NCI-H146 (cell line): ENCODE results near the gene TIMP3.

Source experiments
- DNase-seq: peaks from one replicate; lab custom pipeline; 2025; lab: John Stamatoyannopoulos, UW

TIMP3 gene

DNA sequence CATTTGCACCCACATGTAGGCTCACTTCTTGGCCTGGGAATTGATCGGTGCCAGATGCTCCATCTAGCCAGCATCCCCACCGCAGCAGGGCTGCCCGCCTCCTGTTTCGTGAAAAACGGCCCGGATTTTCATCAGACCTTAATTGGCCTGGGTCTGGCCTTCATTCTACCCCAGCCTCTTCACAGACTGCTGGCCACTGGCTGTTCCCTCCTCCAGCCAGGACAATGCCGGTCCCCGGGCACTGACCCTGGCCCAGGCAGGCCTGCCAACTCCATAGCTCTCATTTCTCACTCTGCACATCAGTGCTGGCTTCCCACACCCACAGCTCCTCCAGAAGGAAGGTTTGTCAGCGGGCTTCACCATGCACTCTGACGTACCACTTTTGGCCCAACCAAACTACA lies 27.9 kb downstream of the TIMP3 start:
- no peak for DNase-seq

DNA sequence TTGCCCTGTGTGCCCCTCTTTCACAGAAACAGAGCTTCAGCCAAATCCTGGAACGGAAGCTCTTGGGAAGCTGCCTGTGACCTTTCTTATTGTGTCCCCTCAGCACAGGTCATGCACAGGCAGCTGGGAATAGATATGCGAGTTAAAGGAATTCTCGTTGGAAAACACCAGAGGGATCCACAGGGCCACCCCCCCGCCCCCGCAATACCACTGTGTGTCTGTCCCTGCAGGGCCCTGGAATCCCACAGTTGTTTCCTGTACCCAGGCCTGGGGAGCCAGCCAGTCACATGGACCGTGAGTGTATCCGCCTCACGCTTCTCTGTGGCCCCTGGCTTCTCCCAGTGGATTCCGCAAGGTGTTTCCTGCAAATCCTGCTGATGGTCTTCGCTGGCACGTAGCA lies 29.0 kb downstream of the TIMP3 start:
- DNase-seq: no peak

DNA sequence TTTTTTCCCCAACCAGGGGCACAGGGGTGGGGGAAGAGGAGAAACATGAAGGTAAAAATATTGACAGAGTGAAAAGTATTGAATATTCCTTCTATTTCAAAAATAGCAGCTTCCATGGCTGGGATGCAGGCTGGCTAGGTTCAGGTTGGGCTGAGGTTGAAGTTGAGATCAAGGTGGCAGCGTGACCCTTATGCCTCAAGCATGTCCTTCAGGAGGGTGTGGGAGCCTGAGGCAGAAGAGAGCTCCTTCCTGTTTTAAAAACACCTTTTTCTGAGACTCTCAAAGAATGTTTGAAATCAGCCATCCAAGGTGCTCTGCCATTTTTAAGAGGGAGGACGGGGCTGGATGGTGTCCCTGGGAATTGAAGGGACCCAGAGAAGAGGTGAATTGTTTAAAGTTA lies 29.5 kb downstream of the TIMP3 start:
- no peak for DNase-seq

DNA sequence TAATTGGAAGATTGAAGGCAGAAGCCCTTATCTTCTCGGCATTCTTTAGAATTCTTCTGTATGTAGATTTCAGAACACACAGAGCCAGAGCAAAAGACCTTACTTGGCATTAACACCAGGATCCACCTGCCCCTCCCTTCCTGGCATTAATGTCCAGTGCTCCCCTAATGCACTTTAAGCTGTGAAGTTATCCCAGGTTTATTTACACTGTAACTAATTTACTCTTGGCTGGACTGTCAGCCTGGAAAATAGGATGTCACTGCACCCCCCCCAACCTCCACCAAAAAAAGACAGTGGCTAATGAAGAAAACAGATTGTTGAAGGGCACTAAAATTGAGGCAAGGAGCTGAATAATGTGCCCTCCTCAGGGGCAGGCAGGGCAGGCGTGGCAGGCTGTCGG lies 30.1 kb downstream of the TIMP3 start:
- no peak for DNase-seq

DNA sequence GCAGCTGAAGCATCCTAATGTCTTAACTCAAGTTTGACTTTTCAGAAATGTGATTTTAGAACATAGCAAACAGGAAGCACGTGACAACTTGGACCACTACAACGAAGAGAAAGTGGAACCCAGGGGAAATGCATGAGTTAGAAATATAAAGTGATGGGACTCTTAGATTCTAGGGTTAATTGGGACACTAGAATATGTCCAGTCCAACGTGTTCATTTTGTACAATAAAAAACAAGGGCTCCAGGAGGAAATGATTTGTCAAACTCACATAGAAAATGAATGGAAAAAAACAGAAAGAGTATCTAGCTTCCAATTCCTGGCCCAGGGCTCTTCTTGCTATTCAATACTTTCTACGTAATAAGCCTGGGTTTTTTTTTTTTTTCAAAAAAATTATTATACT lies 30.7 kb downstream of the TIMP3 start:
- no peak for DNase-seq

DNA sequence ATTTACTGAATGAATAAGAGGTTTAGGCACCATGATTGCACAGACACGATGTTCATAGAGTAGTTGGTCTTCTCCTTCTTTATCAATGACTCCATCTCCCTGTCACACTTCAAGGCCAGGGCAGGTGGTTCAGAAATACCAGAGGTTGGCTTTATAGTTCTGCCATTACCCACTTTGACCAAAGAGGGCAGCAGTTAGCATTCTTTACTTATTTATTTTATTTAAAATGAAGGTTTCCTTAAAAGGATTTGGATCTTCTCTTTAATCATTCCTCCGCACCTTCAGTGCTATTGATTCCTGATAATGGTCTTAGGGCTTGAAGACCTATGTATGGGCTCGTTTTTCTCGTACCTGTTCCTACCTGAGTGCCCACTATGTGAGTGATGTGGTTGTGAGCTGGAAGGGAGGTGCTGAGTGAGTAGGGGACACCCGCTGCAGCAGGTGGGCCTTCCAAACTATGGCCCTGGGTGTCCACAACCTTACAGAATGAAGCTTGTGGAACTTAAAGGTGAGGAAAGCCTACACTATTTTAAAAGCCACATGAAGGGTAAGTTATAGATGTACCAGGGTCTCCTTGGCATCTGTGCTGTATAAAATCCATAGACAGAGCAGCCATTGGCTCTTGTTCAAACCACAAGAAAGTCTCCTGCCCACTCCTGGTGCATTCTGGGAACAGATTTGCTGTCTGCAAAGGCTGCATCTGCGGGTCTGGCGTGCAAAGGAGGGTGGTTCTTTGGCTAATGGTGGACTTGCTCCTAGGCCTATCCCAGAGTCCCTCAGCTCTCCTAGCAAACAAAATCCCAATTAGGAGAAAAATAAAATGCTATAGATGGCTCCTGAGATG lies 35.0 kb downstream of the TIMP3 start:
- no peak for DNase-seq

DNA sequence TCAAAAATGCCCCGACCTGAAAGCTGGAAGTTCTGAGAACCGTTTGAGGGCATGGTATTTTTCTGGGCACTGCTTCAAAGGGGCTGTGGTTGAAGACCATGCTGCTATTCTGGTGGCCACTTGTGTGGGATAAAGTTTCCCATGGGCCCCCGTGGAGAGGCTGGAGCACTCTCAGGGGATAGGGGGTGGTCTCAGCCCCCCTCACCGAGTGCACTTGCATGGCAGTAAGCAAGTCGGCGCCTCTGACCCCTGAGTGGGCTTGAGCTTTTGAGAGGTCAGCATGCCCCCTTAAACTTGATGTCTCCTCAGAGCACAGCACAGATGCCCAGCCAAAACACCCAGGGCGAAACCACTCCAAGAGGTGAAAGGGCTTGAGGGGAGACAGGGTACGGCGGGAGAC lies 35.6 kb downstream of the TIMP3 start:
- no peak for DNase-seq

DNA sequence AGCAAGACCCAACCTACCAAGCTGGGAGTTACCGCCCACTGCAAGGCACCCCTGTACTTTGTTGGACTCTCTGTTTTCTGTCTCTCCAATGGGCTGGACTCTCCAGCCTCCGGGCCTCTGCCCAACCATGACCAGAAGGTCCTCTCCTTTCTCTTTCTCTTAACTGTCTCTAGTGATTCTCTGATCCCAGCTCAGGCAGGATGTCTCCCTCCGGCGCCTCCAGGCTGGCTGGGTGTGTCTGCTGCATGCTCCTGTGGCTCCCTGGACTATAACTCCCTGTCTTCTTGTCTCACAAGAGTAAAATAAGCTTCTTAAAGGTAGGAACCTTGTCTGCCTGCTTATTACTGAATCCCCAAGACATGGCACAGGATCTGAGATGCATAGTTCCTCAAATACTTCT lies 36.3 kb downstream of the TIMP3 start:
- DNase-seq: no peak

DNA sequence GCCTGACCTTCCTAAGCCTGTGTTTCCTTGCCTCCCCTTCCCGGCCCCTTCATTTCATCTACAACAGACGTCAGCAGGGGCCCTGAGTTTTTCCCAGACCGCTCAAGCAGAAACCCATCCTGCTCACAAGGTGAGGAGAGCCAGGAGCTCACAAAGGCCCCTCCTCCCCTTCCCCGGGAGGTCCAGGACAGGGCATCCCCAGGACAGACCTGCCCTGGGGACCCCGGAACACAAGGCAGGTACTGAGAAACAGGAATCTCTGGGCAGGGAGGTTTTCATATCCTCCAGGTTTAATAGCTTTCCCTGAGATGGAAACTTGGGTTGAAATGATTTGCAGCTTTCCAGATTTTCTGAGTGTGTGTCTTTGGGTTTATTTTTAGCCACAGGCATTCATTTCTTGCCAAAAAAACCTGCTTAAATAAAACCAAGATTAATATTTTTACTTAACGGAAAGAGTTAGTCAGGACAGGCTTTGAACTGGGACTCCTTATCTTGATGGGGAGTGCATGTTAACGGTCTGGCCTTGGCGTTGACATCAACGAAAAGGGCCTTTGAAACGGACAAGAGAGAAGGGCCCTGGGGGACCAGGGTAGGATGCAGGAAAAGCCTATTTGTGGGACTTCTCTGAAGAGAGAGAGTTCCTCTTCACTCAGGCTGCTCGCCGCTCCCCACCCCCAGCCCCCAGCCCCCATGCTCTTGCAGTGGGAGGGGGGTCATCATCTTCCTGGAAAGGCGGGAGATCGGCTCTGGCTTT lies 38.5 kb downstream of the TIMP3 start:
- no peak for DNase-seq

DNA sequence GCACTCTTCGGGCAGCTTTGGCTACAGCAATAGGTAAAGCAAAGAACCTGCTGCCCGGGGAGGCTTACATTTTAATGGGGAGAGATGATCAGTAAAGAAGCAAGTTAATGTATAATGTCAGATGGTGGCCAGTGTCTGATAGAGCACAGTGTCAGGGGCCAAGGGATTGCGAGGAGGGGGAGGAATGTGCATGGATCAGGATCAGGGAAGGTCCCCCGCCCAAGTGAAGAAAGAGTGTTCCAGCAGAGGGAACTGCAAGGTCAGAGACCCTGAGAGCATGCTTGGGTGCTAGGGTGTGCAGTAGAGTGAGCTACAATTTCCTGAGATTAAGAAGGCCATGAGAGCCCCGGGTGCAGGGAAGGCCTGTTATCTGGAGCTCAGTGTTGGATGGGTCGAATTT lies 39.7 kb downstream of the TIMP3 start:
- DNase-seq: no peak

DNA sequence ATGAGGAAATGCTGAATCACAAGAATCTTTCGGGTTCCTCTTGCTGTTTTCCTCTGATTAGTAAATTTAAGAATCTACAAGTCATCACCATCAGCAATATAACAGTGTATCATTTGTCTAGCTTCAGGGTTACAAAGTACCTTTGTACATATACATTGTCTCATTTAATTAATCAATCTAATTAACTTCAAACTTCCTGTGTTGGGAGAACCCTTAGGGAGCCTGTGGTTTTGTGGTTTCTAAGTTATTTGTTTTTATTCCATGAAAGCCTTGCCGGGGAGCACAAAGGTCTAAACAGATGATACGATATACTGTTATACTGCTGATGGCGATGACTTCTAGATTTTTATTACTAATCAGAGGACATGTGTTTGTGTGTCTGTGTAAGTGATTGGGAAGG lies 41.0 kb downstream of the TIMP3 start:
- no peak for DNase-seq

DNA sequence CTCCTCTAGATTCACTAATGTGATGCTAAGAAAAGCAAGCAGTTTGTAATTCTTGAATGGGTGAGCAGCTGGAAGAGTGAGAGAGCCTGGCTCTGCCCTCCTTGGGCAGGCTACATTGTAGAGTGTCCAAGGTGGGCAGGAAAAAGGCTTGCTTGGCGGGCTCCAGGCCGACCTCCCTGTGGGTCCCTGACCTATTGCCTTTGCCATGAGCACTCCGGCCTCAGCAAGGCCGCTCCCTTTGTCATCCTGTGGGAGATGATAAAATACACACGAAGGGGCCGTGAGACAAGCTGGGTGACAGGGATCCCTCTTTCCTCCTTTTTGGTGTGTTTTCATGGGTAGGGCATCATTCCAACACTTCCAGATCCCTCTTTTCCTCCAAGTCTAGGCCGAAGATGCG lies 41.8 kb downstream of the TIMP3 start:
- no peak for DNase-seq

DNA sequence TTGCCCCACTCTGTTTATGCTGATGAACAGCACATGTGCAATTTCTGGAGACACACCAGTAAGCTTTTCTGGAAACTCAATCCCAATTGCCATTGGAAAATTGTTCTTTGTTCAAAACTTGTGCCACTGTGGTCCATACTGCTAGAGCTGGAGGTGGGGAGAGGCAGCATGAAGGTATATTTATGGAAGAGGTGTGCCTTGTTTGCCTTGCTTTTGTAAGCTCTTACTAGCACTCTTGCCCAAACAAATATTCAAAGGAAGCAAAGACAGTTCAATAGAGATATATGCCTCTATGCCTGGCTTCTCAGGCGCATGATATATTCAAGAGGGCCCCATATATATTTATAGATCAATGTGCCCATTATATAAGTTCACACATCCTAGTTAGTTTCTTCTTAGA lies 42.7 kb downstream of the TIMP3 start:
- DNase-seq: no peak

DNA sequence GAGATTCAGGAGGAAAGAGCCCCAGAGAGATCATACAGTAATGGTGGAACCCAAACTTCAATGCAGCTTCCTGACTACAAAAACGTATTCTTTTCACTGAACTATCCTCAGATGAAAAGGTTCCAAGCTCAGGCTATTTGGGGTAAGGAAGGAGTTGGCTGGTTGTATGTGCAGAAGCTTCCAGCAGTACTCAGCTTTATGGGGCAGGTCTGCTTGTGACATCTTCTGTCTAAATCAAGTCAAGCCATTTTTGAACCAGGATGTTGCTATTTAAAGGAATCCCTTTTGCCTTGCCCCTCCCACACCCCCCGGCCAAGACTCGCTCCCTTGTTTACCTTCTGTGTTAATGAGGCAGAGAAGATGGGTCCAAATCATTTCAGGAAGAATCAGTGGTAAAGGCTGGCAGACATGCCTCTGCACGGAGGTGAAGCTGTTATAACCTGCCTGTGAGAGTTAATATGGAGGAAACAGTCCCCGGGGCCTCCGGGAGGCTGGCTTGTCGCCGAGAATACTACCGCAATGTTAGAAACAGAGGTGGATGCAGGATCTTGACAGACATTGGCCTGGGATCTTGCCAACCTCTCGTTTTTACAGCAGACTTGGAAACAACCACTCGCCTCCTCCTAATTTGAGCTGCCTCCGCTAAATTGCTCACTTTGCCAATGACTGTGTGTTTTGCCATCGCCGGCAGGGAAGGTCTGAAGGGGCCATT lies 45.4 kb downstream of the TIMP3 start:
- DNase-seq: no peak

DNA sequence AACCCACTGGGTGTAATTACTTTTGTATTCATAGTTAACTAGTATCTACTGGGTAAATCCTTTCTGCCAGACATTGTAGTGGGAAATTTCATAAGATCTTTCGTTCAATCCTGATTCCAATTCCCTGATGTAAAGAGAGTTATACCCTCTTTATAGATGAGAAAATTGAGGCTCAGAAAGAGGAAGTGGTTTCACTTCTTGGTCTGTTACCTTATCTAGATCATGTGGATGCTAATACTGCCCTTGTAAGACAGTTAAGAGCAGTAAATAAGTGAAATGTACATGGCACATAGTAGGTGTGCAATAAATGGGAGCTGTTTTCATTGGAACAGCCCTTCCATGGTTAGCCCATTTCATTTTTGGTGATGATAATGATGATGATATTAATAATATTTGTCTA lies 46.7 kb downstream of the TIMP3 start:
- no peak for DNase-seq

DNA sequence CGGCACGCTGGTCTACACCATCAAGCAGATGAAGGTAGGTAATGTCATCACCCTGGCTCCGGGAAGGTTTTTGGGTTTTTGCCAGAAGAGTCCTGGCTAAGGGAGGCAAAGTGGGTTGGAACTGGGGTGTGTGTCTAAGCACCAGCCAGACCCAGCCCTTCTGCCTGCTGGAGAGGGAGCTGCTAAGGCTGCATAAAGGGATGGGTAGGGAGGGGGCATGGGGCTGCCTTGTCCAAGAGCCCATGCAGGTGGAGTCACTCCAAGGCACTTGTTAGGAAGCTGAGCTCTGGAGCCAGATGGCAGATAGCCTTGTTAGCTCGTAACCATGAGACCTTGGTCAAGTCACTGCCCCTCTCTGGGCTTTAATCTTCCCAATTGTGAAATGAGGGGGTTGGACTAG lies 48.0 kb downstream of the TIMP3 start:
- no peak for DNase-seq

DNA sequence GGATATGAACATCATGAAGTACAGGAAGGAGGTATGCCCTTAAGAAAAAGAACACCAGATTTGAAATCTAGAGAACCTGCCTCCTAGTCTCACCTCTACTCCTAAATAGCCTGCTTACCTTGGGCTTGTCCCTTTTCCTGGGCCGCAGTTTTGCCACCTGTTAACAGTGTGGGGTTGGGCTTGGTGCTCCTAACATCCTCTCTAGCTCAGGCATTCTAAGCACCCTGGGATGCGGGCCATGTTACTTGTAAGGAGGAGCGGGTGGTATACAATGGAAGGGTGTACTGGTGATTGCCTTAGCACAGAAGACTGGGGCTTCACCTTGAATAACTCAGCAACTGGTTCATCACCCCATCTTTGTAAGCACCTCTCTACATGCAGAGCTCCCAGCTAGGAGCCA lies 48.7 kb downstream of the TIMP3 start:
- DNase-seq: no peak

DNA sequence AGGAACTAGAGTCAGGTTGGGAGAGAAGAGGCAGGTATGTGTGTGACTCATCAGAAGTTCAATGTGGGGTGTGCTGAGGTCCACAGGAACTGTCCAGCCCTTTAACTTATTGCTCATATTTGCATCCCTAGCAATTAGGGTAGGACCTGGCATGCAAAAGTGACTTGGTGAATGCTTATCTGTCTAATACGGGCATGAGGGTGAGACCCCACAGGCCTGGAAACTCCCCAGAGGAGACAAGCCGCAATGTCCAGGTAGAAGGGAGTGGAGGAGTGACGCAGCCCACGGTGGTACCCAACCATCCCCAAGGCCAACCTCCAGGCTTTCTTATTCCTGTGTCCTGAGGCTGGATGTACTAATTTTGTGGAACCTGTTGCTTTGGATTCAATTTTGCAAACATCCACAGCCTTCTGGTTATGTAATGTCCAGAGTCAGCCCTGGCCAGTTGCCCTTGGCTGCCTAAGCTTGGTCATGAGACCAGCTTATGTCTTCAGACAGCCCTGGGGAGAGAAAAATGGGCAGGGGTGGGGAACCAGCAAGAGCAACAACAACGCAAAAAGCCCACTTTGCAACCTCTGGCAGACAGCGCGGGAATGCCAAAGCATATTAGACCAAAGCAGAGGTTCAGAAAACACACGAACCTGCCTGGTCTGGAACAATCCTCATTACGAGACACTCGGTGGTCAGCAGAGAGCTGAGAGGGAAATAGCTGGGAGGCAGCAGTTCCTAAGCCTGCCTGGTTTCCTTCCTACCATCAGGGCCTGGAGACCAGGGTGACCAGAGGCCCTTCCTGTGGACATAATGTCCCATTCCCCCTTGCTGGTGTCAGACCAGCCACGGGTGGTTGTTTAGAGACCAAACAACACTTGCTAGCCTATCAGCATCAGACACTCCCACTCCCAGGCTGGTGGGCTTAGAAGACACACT lies 49.3 kb downstream of the TIMP3 start:
- DNase-seq: no peak

DNA sequence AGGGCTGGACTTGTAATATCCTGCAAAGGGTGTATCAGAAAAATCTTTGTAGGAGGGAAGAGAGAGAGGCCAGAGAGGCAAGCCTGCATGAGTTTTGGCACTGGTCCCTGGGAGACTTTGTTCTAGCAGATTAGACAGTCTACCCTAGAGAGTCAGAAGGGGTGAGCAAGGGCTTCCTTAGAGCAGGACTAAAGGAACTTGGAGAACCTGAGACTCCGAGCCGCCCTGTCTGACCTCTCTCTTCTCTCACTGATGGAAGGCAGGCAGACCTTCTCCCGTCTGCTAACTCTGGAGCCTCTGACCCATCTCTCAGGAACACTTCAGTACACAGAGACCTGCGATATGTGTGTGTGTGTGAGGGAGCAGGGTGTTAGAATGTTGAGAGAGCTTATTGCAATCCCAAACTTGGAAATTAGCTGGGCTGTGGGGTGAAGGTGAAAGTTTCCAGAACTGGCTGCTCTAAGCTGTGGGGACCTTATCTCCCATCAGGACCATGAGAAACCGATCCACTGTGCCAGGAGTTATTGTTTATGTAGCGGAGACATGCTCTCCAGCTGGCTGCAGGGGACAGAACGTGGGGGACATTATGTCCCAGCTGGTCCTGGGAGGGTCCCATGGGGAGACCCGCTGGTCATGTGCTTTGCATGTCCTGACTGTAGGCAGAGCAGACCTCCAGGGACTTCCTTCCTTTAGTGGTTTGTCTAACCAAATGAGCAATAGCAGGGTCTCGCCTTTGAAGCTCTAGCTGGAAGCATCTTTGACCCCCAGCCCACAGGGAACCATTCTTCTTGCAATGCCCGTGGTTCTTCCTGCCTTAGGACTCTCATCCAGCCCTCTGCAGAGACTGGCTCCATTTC lies 51.1 kb downstream of the TIMP3 start:
- no peak for DNase-seq

DNA sequence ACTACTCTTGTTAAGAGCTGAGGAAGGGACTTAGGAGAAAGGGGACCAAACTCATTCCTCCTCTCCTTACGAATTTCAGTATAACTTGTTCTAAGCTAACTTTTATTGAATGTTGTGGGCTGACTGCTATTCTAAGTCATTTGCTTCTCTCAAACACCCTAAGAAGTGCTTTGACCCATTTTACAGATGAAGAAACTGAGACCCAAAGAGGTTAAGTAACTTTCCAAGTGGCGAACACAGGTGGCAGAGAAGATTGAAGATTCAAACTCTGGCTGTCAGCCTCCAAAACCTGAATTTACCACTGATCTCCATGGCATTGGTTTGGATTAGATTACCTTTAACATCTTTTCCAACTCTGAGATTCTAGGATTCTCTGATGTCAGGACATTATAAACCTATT lies 52.2 kb downstream of the TIMP3 start:
- DNase-seq: no peak

DNA sequence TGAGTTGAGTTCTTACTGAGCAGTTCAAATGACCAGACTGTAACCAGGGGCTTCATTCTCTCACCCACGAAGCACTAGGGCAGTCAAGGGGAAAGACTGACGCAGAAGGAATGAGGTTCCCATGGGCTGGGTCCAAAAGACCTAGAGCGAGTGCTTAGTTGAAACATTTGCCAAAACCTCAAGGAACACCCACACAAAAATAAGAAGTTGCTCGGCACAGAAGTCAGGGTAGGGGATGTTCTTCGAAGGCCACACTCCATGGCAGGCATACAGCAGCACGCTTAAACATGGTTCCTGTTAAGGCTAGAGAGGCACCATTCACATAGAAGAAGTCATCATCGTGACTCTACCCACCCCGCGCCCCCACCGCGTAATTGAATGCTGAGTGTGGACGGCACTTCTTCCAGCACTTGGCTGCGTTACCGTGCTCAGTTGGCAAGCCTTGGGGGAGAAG lies 52.9 kb downstream of the TIMP3 start:
- DNase-seq: no peak
